NCI-H460 (cell line): ENCODE results near the gene NETO1. TPM values are rescaled to one million over a fixed set of nuclear protein-coding genes. Genes with fewer than 3 reads are reported as not detected.
A peak's percentile ranks its signal among the peaks of the same experiment; 100 is the strongest.

Experiments used
- DNase-seq: peaks from one replicate; pipeline ENCODE4 v3.0.0-alpha.2; 2016; ENCODE audit warnings: low read depth; ENCODE audit errors: extremely low read depth
- total RNA-seq: library from RNA; depleted of rRNA; stranded (reverse); fragments of >200 nt; shearing (Covaris generic); gene quantifications from 2 replicates; pipeline ENCODE4 v1.2.3, GENCODE V29; 2014

NETO1 gene
- total RNA-seq, 1 experiment from 2014 or later = not detected

- DNase-seq = no peak
These were observed 20.9 kb downstream of the NETO1 start for GRCh38 chr18:72846736-72847533.

GRCh38 chr18:72843743-72844142 lies 24.0 kb downstream of the NETO1 start:
- no peak for DNase-seq

DNA sequence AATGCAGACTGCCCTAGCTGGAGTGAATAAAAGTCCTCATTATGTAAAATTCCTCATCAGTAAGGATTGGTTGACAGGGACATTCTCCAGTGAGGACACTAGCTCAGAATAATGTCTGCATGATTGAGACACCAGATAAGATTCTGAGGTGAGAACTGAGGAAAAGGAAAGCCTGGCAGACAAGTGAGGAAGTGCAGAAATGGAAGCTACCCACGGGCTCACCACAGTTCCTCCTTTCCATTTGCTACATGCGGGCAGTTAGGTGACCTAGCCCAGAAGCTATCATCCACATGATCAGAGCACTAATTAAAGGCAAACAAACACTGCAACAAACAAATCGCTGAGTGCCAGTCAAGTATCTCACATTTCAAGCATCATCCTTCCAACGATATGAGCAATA lies 27.7 kb downstream of the NETO1 start:
- DNase-seq = no peak

GRCh38 chr18:72834731-72835130 lies 33.1 kb downstream of the NETO1 start:
- DNase-seq = no peak

- DNase-seq = no peak
These were observed 34.3 kb downstream of the NETO1 start for GRCh38 chr18:72833471-72833870.

- DNase-seq = peak; percentile 17
These were observed 37.7 kb downstream of the NETO1 start for GRCh38 chr18:72830109-72830508.

GRCh38 chr18:72828601-72829000 lies 39.2 kb downstream of the NETO1 start:
- DNase-seq = no peak

DNA sequence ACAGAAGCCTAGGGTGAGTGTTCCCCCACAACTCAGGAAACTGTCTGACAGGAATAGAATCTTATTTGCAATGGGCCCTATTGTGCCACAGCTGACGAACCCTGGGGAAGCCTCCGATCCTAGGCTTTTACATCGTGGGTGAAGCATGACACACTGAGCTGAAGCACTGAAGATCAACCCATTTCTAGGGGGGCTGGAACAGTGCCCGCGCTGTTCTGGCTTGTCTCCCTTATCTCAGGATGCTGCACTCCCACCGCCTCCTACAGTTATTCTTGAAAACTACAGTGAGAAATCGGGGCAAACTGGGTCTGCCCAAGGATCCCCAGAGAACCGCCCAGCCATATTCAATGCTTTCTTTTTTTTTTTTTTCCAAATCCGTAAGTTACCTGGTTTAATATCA lies 41.1 kb downstream of the NETO1 start:
- no peak for DNase-seq

- DNase-seq = no peak
These were observed 44.4 kb downstream of the NETO1 start for GRCh38 chr18:72823345-72823744.

GRCh38 chr18:72822202-72822601 lies 45.6 kb downstream of the NETO1 start:
- no peak for DNase-seq

- no peak for DNase-seq
These were observed 47.2 kb downstream of the NETO1 start for GRCh38 chr18:72820571-72820970.

DNA sequence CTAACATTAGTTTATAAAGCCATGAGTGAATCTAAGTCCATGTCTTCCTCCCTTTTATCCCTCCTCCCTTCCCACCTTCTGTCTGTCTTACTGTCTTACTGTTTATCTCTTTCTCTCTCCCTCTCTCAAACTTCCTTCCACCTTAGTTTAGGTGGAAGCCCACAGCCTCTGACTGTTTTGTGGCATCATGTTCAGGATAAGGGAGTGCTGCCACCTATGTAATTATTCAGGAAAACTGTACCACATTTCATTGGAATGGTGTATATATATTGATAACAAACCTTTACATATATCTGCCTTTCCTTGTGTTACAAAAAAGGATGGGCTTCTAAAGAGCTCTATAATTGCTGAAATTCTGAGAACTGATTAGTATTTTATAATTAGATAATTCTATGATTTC lies 48.7 kb downstream of the NETO1 start:
- DNase-seq = no peak

- no peak for DNase-seq
These were observed 56.7 kb downstream of the NETO1 start for GRCh38 chr18:72811047-72811446.

DNA sequence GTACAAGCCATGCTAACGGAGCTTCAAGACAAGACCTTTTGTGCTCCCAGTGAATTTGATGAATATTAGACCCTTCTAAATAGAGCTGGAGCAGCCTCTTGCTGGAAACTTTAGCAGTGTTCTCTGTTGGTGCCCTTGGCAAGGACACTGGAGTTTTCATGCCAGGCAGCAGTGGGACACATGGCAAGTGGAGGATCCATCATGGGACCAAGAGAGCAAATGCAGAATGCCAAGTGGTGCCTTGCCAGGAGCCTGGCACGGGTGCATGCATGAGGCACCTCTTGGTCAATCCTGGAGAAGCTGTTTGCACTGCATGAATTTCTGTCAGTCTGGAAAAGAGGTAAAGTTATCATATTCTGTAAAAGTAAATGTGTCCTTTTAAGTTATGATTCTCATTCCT lies 59.1 kb downstream of the NETO1 start:
- no peak for DNase-seq

- DNase-seq = no peak
These were observed 68.7 kb downstream of the NETO1 start for GRCh38 chr18:72799106-72799505.

- DNase-seq = no peak
These were observed 84.3 kb downstream of the NETO1 start for GRCh38 chr18:72783530-72783929.

- no peak for DNase-seq
These were observed 92.9 kb downstream of the NETO1 start for GRCh38 chr18:72774914-72775313.

DNA sequence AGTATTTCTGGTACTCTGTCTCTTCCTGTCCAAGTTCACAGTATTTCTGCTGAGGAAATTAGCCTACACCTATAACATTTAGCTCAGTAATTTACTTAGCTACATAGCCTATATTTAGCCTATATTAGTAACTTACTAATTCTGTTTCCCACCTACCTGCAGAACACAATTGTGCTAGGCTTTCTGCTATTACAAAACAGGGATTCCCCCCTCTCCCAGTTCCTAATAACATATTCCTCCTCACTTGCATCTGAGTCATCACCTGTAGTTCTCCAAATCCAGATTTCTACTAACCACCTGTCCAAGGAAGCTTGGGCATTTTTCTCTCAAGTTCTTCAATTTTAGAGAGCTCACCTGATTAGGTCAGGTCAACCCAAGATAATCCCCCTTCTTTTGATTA lies 94.9 kb downstream of the NETO1 start:
- no peak for DNase-seq

GRCh38 chr18:72768681-72769229 lies 99.0 kb downstream of the NETO1 start:
- no peak for DNase-seq

GRCh38 chr18:72762515-72763122 lies 105.2 kb downstream of the NETO1 start:
- peak; percentile 64 for DNase-seq

- DNase-seq = no peak
These were observed 115.6 kb downstream of the NETO1 start for GRCh38 chr18:72752220-72752619.

- DNase-seq = peak; percentile 63
These were observed 125.8 kb downstream of the NETO1 start for GRCh38 chr18:72742002-72742401.
